Measurements from ENCODE around the gene LHX6. TPM values are rescaled to one million over a fixed set of nuclear protein-coding genes. Genes with fewer than 3 reads are reported as not detected.

LHX6 gene
- total and polyA plus RNA-seq, 2 donors (not counting 1 experiment from before 2014, with no cell fraction given) = 0.09 TPM; not detected in 1

DNA sequence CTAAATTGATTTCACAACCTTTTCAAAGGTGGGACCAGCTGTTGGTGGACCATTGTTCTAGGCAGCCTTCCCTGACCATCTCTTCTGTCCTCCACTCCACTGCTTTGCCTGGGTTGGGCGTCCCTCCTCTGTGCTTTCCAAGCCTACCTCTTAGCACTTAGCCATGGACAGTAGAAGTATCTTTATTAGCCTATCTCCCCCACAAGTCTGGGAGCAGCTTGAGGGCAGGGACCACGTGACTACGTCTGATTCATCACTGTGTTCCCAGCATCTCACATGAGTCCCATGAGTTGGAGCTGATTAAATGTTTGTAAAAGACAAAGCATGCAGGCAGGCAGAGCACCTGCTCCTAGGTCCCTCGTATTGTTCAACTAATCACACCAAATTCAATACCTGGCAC lies 48.1 kb downstream of the LHX6 start:
- Histone ChIP-seq H3K4me2 (ENCODE audit: extremely low read depth, insufficient read depth, low read length) (peak overlapping the region; percentile 25), H2AFZ (ENCODE audit: low read length) (no peak overlapping the region), H3K36me3 (ENCODE audit: control insufficient read depth, insufficient read depth, low read length) (no peaks in the 10 kb centered on the region), H3K9ac (ENCODE audit: insufficient read depth, low read length) (no peak overlapping the region), H3K27me3 (ENCODE audit: control insufficient read depth, insufficient read depth, low read length) (peaks cover 19% of the 10 kb centered on the region), H3K9me3 (ENCODE audit: control insufficient read depth, insufficient read depth, low read depth, low read length) (no peaks in the 10 kb centered on the region), H3K27ac (ENCODE audit: insufficient read depth, low read length) (no peak overlapping the region), H3K4me1 (ENCODE audit: control insufficient read depth, extremely low read depth, insufficient read depth, low read length) (no peaks in the 10 kb centered on the region), H3K79me2 (ENCODE audit: control insufficient read depth, insufficient read depth, low read length) (no peaks in the 10 kb centered on the region), H3K4me3 (replicated peaks in 1 of 4; ENCODE audit: control extremely low read depth in 1 of 4, insufficient read depth in 1 of 4, low read depth in 3 of 4, low read length in 4 of 4) (no peak overlapping the region), H4K20me1 (ENCODE audit: control insufficient read depth, extremely low read depth, insufficient read depth, low read length) (no peaks in the 10 kb centered on the region)
- TF ChIP-seq CTCF (conservative IDR thresholded peaks at IDR 0.05 in 1 of 2, IDR thresholded peaks at IDR 0.05 in 1 of 2; ENCODE audit: low read depth in 1 of 2, low read length in 2 of 2) = no peak
- TF ChIP-seq EZH2 (IDR thresholded peaks at IDR 0.05; ENCODE audit: low read length, missing control alignments) = no peak
- DNase-seq (ENCODE audit: low read depth in 2 of 2) = peak; percentile 59 to 82

- H3K27ac ChIP-seq (ENCODE audit: insufficient read depth, low read length) = no peak overlapping the region
- H3K9ac ChIP-seq (ENCODE audit: insufficient read depth, low read length) = no peak overlapping the region
- no peak for TF ChIP-seq CTCF (conservative IDR thresholded peaks at IDR 0.05 in 1 of 2, IDR thresholded peaks at IDR 0.05 in 1 of 2; ENCODE audit: low read depth in 1 of 2, low read length in 2 of 2)
- no peak for TF ChIP-seq EZH2 (IDR thresholded peaks at IDR 0.05; ENCODE audit: low read length, missing control alignments)
- no peak overlapping the region for H3K4me3 ChIP-seq (replicated peaks in 1 of 4; ENCODE audit: control extremely low read depth in 1 of 4, insufficient read depth in 1 of 4, low read depth in 3 of 4, low read length in 4 of 4)
- peak in 1 of 2 donors; percentile 4 for DNase-seq (ENCODE audit: low read depth in 2 of 2)
- no peak overlapping the region for H3K4me2 ChIP-seq (ENCODE audit: extremely low read depth, insufficient read depth, low read length)
- no peaks in the 10 kb centered on the region for H4K20me1 ChIP-seq (ENCODE audit: control insufficient read depth, extremely low read depth, insufficient read depth, low read length)
- no peaks in the 10 kb centered on the region for H3K4me1 ChIP-seq (ENCODE audit: control insufficient read depth, extremely low read depth, insufficient read depth, low read length)
- no peak overlapping the region for H2AFZ ChIP-seq (ENCODE audit: low read length)
- H3K79me2 ChIP-seq (ENCODE audit: control insufficient read depth, insufficient read depth, low read length) = no peaks in the 10 kb centered on the region
- H3K36me3 ChIP-seq (ENCODE audit: control insufficient read depth, insufficient read depth, low read length) = no peaks in the 10 kb centered on the region
- H3K27me3 ChIP-seq (ENCODE audit: control insufficient read depth, insufficient read depth, low read length) = peaks cover 19% of the 10 kb centered on the region
- H3K9me3 ChIP-seq (ENCODE audit: control insufficient read depth, insufficient read depth, low read depth, low read length) = no peaks in the 10 kb centered on the region
Observed at GRCh38 chr9:122179690-122180074, 49.1 kb downstream of the LHX6 start.

- no peak overlapping the region for H3K4me2 ChIP-seq (ENCODE audit: extremely low read depth, insufficient read depth, low read length)
- DNase-seq (ENCODE audit: low read depth in 2 of 2) = no peak
- TF ChIP-seq CTCF (conservative IDR thresholded peaks at IDR 0.05 in 1 of 2, IDR thresholded peaks at IDR 0.05 in 1 of 2; ENCODE audit: low read depth in 1 of 2, low read length in 2 of 2) = no peak
- no peak for TF ChIP-seq EZH2 (IDR thresholded peaks at IDR 0.05; ENCODE audit: low read length, missing control alignments)
- H3K4me3 ChIP-seq (replicated peaks in 1 of 4; ENCODE audit: control extremely low read depth in 1 of 4, insufficient read depth in 1 of 4, low read depth in 3 of 4, low read length in 4 of 4) = no peak overlapping the region
- no peaks in the 10 kb centered on the region for H3K4me1 ChIP-seq (ENCODE audit: control insufficient read depth, extremely low read depth, insufficient read depth, low read length)
- no peak overlapping the region for H3K9ac ChIP-seq (ENCODE audit: insufficient read depth, low read length)
- peaks cover 19% of the 10 kb centered on the region for H3K27me3 ChIP-seq (ENCODE audit: control insufficient read depth, insufficient read depth, low read length)
- no peaks in the 10 kb centered on the region for H4K20me1 ChIP-seq (ENCODE audit: control insufficient read depth, extremely low read depth, insufficient read depth, low read length)
- H3K36me3 ChIP-seq (ENCODE audit: control insufficient read depth, insufficient read depth, low read length) = no peaks in the 10 kb centered on the region
- no peaks in the 10 kb centered on the region for H3K9me3 ChIP-seq (ENCODE audit: control insufficient read depth, insufficient read depth, low read depth, low read length)
- no peaks in the 10 kb centered on the region for H3K79me2 ChIP-seq (ENCODE audit: control insufficient read depth, insufficient read depth, low read length)
- H2AFZ ChIP-seq (ENCODE audit: low read length) = no peak overlapping the region
- no peak overlapping the region for H3K27ac ChIP-seq (ENCODE audit: insufficient read depth, low read length)
Observed at GRCh38 chr9:122179054-122179689, 49.6 kb downstream of the LHX6 start.

Data from fibroblast of lung (primary cell).